Activated CD8-positive, alpha-beta T cell treated with anti-CD3 and anti-CD28 coated beads, Interleukin-2, amount 10 ng/mL, durations not matched to agents 7 days and 5 days (primary cell): Measurements from ENCODE around the gene SLC8A1. TPM values are rescaled to one million over a fixed set of nuclear protein-coding genes. Genes with fewer than 3 reads are reported as not detected.

Experiments used
- ATAC-seq: fragments of 150-1000 bp; cut with Tn5 transposase; one replicate; pipeline ENCODE4 v1.10.0; 2021; ENCODE audit warnings: moderate library complexity
- CTCF ChIA-PET: fragments of 350-600 bp; sonication (Branson Sonifier 250); formaldehyde crosslinking; loops from one replicate; lab custom pipeline; 2021; ENCODE audit warnings: antibody characterized with exemption; lab: Charles Lee
- POLR2A ChIA-PET: fragments of 350-600 bp; sonication (Branson Sonifier 250); formaldehyde crosslinking; loops from one replicate; lab custom pipeline; 2021; ENCODE audit warnings: antibody characterized with exemption; lab: Charles Lee
- DNase-seq: peaks from one replicate; pipeline ENCODE4 v3.0.0-alpha.2; 2020
- H3K27ac Mint-ChIP-seq: one replicate; pipeline ENCODE4 v1.8.0; 2021; ENCODE audit warnings: mild to moderate bottlenecking, mixed read lengths
- H3K27me3 Mint-ChIP-seq: one replicate; pipeline ENCODE4 v1.8.0; 2021; ENCODE audit warnings: low read depth, mixed read lengths
- H3K36me3 Mint-ChIP-seq: one replicate; pipeline ENCODE4 v1.8.0; 2021; ENCODE audit warnings: low read depth, mixed read lengths
- H3K4me1 Mint-ChIP-seq: one replicate; pipeline ENCODE4 v1.8.0; 2021; ENCODE audit warnings: low read depth, mixed read lengths
- H3K4me3 Mint-ChIP-seq: one replicate; pipeline ENCODE4 v1.8.0; 2021; ENCODE audit warnings: mild to moderate bottlenecking, mixed read lengths
- H3K9me3 Mint-ChIP-seq: one replicate; pipeline ENCODE4 v1.8.0; 2022; ENCODE audit warnings: mixed read lengths; ENCODE audit not compliant: insufficient read depth
- total RNA-seq, 2 experiments: library from RNA; stranded (reverse); gene quantifications; one replicate each; pipeline ENCODE4 v1.2.3, GENCODE V29; 2021

Gene SLC8A1
- total RNA-seq, 2 experiments from 2014 or later = 0.10 to 0.45 TPM

- H3K9me3 Mint-ChIP-seq = no peaks in the 10 kb centered on the region
- H3K36me3 Mint-ChIP-seq = no peaks in the 10 kb centered on the region
- no peak for DNase-seq
- ChIA-PET POLR2A (no interaction called here), CTCF (no interaction called here)
- H3K4me3 Mint-ChIP-seq = no peak overlapping the region
- no peaks in the 10 kb centered on the region for H3K4me1 Mint-ChIP-seq
- no peak for ATAC-seq
- no peak overlapping the region for H3K27ac Mint-ChIP-seq
- H3K27me3 Mint-ChIP-seq = no peaks in the 10 kb centered on the region
Measured at GRCh38 chr2:40412456-40412855, 39.4 kb downstream of the SLC8A1 start.

GRCh38 chr2:40410695-40411094 is 41.2 kb downstream of the SLC8A1 start:
- no peak overlapping the region for H3K27ac Mint-ChIP-seq
- CTCF ChIA-PET = no interaction called here
- H3K4me1 Mint-ChIP-seq = no peaks in the 10 kb centered on the region
- POLR2A ChIA-PET = no interaction called here
- no peak overlapping the region for H3K4me3 Mint-ChIP-seq
- no peaks in the 10 kb centered on the region for H3K36me3 Mint-ChIP-seq
- no peaks in the 10 kb centered on the region for H3K27me3 Mint-ChIP-seq
- H3K9me3 Mint-ChIP-seq = no peaks in the 10 kb centered on the region
- ATAC-seq (no peak), DNase-seq (no peak)

- CTCF ChIA-PET = no interaction called here
- H3K4me3 Mint-ChIP-seq = no peak overlapping the region
- DNase-seq = no peak
- POLR2A ChIA-PET = no interaction called here
- no peak overlapping the region for H3K27ac Mint-ChIP-seq
- no peak for ATAC-seq
- H3K27me3 Mint-ChIP-seq = no peaks in the 10 kb centered on the region
- H3K4me1 Mint-ChIP-seq = no peaks in the 10 kb centered on the region
- no peaks in the 10 kb centered on the region for H3K9me3 Mint-ChIP-seq
- H3K36me3 Mint-ChIP-seq = no peaks in the 10 kb centered on the region
Measured at GRCh38 chr2:40409734-40410133, 42.2 kb downstream of the SLC8A1 start.

GRCh38 chr2:40406485-40407289 is 45.2 kb downstream of the SLC8A1 start:
- POLR2A ChIA-PET = no interaction called here
- CTCF ChIA-PET = no interaction called here
- H3K4me3 Mint-ChIP-seq = no peak overlapping the region
- no peaks in the 10 kb centered on the region for H3K27me3 Mint-ChIP-seq
- DNase-seq (no peak), ATAC-seq (no peak)
- no peak overlapping the region for H3K27ac Mint-ChIP-seq
- H3K9me3 Mint-ChIP-seq = no peaks in the 10 kb centered on the region
- no peaks in the 10 kb centered on the region for H3K36me3 Mint-ChIP-seq
- H3K4me1 Mint-ChIP-seq = no peaks in the 10 kb centered on the region

GRCh38 chr2:40405465-40405864 is 46.4 kb downstream of the SLC8A1 start:
- CTCF ChIA-PET = no interaction called here
- no peaks in the 10 kb centered on the region for H3K27me3 Mint-ChIP-seq
- POLR2A ChIA-PET = no interaction called here
- no peaks in the 10 kb centered on the region for H3K36me3 Mint-ChIP-seq
- no peak overlapping the region for H3K4me3 Mint-ChIP-seq
- ATAC-seq = no peak
- H3K4me1 Mint-ChIP-seq = no peaks in the 10 kb centered on the region
- H3K9me3 Mint-ChIP-seq = no peaks in the 10 kb centered on the region
- no peak for DNase-seq
- H3K27ac Mint-ChIP-seq = no peak overlapping the region

- no peaks in the 10 kb centered on the region for H3K36me3 Mint-ChIP-seq
- no peaks in the 10 kb centered on the region for H3K4me1 Mint-ChIP-seq
- DNase-seq (no peak), ATAC-seq (no peak)
- ChIA-PET POLR2A (no interaction called here), CTCF (no interaction called here)
- H3K4me3 Mint-ChIP-seq = no peak overlapping the region
- no peak overlapping the region for H3K27ac Mint-ChIP-seq
- H3K9me3 Mint-ChIP-seq = no peaks in the 10 kb centered on the region
- no peaks in the 10 kb centered on the region for H3K27me3 Mint-ChIP-seq
Measured at GRCh38 chr2:40404517-40404916, 47.4 kb downstream of the SLC8A1 start.

GRCh38 chr2:40403233-40403836 is 48.6 kb downstream of the SLC8A1 start:
- Mint-ChIP-seq H3K4me3 (no peak overlapping the region), H3K27me3 (no peaks in the 10 kb centered on the region), H3K4me1 (no peaks in the 10 kb centered on the region), H3K27ac (no peak overlapping the region), H3K36me3 (no peaks in the 10 kb centered on the region), H3K9me3 (no peaks in the 10 kb centered on the region)
- no peak for ATAC-seq
- no peak for DNase-seq
- CTCF ChIA-PET = no interaction called here
- POLR2A ChIA-PET = no interaction called here

- DNase-seq = no peak
- ChIA-PET CTCF (no interaction called here), POLR2A (no interaction called here)
- no peaks in the 10 kb centered on the region for H3K36me3 Mint-ChIP-seq
- no peaks in the 10 kb centered on the region for H3K4me1 Mint-ChIP-seq
- H3K27me3 Mint-ChIP-seq = no peaks in the 10 kb centered on the region
- H3K9me3 Mint-ChIP-seq = no peaks in the 10 kb centered on the region
- ATAC-seq = no peak
- H3K4me3 Mint-ChIP-seq = no peak overlapping the region
- H3K27ac Mint-ChIP-seq = no peak overlapping the region
Measured at GRCh38 chr2:40401896-40402295, 50.0 kb downstream of the SLC8A1 start.

GRCh38 chr2:40400336-40400953 is 51.4 kb downstream of the SLC8A1 start:
- H3K27me3 Mint-ChIP-seq = no peaks in the 10 kb centered on the region
- no peak for DNase-seq
- H3K4me1 Mint-ChIP-seq = no peaks in the 10 kb centered on the region
- no peak overlapping the region for H3K27ac Mint-ChIP-seq
- no peak for ATAC-seq
- no peaks in the 10 kb centered on the region for H3K36me3 Mint-ChIP-seq
- CTCF ChIA-PET = no interaction called here
- POLR2A ChIA-PET = no interaction called here
- no peaks in the 10 kb centered on the region for H3K9me3 Mint-ChIP-seq
- H3K4me3 Mint-ChIP-seq = no peak overlapping the region

GRCh38 chr2:40397765-40398164 is 54.1 kb downstream of the SLC8A1 start:
- ChIA-PET CTCF (no interaction called here), POLR2A (no interaction called here)
- no peaks in the 10 kb centered on the region for H3K4me1 Mint-ChIP-seq

GRCh38 chr2:40396124-40396523 is 55.8 kb downstream of the SLC8A1 start:
- no peaks in the 10 kb centered on the region for H3K9me3 Mint-ChIP-seq
- H3K36me3 Mint-ChIP-seq = no peaks in the 10 kb centered on the region
- H3K4me3 Mint-ChIP-seq = no peak overlapping the region
- no peaks in the 10 kb centered on the region for H3K4me1 Mint-ChIP-seq
- ChIA-PET POLR2A (no interaction called here), CTCF (no interaction called here)
- ATAC-seq = no peak
- H3K27ac Mint-ChIP-seq = no peak overlapping the region
- H3K27me3 Mint-ChIP-seq = no peaks in the 10 kb centered on the region
- DNase-seq = no peak

More at GRCh38 chr2:40397765-40398164, 54.1 kb downstream of the SLC8A1 start:
- DNase-seq = no peak
- no peaks in the 10 kb centered on the region for H3K36me3 Mint-ChIP-seq
- no peak for ATAC-seq
- no peak overlapping the region for H3K4me3 Mint-ChIP-seq
- no peak overlapping the region for H3K27ac Mint-ChIP-seq
- H3K9me3 Mint-ChIP-seq = no peaks in the 10 kb centered on the region
- no peaks in the 10 kb centered on the region for H3K27me3 Mint-ChIP-seq
